ENCODE measurements around the gene SCN11A. TPM values are rescaled to one million over a fixed set of nuclear protein-coding genes. Genes with fewer than 3 reads are reported as not detected.

SCN11A gene
- total RNA-seq, 1 donor from 2014 or later, result not detected

DNA sequence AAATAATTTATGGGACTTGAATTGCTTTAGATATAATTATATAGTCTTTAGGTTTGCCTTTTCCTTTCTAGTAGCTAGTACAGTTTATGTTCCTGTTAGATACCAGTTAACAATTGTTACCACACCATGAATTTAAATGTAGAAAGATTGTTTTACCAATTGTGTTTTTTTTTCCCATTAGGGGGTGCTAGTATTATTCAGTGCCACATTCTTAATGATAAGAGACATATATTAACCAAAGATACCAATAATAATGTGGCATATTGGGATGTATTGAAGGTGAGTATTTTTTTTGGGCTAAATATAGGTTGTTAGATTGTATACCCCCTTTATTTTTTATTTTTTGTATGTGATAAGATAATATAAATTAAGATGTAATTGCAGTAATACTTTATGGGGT is 27.8 kb upstream of the SCN11A start:
- DNase-seq (ENCODE audit: low read depth) (no peak), FAIRE-seq (no peak)
- peaks cover 2% of the 10 kb centered on the region for H3K36me3 ChIP-seq (ENCODE audit: control insufficient read depth, insufficient read depth, low read length)
- TF ChIP-seq, protein P1, sequence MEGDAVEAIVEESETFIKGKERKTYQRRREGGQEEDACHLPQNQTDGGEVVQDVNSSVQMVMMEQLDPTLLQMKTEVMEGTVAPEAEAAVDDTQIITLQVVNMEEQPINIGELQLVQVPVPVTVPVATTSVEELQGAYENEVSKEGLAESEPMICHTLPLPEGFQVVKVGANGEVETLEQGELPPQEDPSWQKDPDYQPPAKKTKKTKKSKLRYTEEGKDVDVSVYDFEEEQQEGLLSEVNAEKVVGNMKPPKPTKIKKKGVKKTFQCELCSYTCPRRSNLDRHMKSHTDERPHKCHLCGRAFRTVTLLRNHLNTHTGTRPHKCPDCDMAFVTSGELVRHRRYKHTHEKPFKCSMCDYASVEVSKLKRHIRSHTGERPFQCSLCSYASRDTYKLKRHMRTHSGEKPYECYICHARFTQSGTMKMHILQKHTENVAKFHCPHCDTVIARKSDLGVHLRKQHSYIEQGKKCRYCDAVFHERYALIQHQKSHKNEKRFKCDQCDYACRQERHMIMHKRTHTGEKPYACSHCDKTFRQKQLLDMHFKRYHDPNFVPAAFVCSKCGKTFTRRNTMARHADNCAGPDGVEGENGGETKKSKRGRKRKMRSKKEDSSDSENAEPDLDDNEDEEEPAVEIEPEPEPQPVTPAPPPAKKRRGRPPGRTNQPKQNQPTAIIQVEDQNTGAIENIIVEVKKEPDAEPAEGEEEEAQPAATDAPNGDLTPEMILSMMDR (IDR thresholded peaks at IDR 0.05; ENCODE audit: insufficient read depth, low read length, severe bottlenecking), result no peak
- H3K4me3 ChIP-seq (ENCODE audit: low read depth, low read length), result no peak overlapping the region
- H3K27me3 ChIP-seq (ENCODE audit: control insufficient read depth, insufficient read depth, low read length), result no peaks in the 10 kb centered on the region

DNA sequence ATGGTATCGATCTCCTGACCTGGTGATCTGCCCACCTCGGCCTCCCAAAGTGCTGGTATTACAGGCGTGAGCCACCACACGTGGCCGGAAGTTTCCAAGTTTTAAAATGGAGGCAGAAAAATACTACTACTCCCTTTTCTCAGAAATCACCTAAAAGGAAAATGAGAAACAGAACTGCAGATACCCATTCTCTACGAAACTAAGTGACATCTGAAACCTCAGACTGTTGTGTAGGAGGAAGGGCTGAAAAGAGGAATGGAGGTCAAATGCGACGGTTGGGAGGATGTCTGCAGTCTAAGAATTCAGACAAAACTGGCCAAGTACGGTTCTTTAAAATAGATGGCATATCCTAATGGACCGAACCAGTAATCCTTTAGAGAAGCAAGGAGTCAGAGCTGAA is 24.2 kb upstream of the SCN11A start:
- Histone ChIP-seq H3K36me3 (ENCODE audit: control insufficient read depth, insufficient read depth, low read length) (peaks cover 4% of the 10 kb centered on the region), H3K4me3 (ENCODE audit: low read depth, low read length) (no peak overlapping the region), H3K27me3 (ENCODE audit: control insufficient read depth, insufficient read depth, low read length) (no peaks in the 10 kb centered on the region)
- FAIRE-seq, result no peak
- TF ChIP-seq, protein P1 (IDR thresholded peaks at IDR 0.05; ENCODE audit: insufficient read depth, low read length, severe bottlenecking), result no peak
- DNase-seq (ENCODE audit: low read depth), result no peak

DNA sequence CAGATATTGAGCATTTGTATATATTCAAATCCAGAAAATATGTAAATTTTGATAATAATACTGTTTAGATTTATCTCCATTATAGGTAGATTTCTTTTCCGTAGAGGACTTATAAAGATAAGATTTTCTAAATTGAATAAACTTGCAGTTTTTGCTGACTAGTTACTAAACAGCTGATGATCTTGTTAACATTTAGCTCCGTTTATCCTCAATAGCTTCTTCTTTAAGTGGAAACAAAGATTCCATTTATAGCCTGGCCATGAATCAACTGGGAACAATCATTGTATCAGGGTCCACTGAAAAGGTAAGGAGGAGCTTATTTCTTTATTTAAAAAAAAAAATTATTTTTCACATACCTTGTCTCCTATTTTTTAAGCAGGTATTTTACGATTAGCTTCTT is 16.8 kb upstream of the SCN11A start:
- DNase-seq (ENCODE audit: low read depth), result no peak
- H3K27me3 ChIP-seq (ENCODE audit: control insufficient read depth, insufficient read depth, low read length), result no peaks in the 10 kb centered on the region
- H3K4me3 ChIP-seq (ENCODE audit: low read depth, low read length), result no peak overlapping the region
- TF ChIP-seq, protein P1 (IDR thresholded peaks at IDR 0.05; ENCODE audit: insufficient read depth, low read length, severe bottlenecking), result no peak
- FAIRE-seq, result no peak
- peaks cover 2% of the 10 kb centered on the region for H3K36me3 ChIP-seq (ENCODE audit: control insufficient read depth, insufficient read depth, low read length)

DNA sequence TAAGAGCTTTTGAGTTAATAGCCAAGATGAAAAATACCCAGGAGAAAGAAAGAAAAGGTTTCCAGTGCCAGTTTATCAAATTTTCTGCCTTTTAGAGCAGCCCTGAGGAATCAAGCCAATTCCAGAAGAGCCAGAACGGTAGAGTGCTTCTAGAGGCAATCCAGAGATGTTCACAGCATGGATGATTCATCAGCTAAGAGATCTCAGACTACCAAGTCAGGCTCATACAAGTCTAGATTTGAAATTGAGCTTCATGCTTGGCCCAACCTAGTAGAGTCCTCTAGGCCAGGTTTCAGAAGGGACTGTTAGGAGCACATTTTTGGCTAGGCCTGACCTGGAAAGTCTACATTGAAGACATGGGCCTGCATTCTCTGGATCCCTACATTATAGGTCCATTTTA is 15.5 kb upstream of the SCN11A start:
- Histone ChIP-seq H3K36me3 (ENCODE audit: control insufficient read depth, insufficient read depth, low read length) (peaks cover 2% of the 10 kb centered on the region), H3K27me3 (ENCODE audit: control insufficient read depth, insufficient read depth, low read length) (no peaks in the 10 kb centered on the region), H3K4me3 (ENCODE audit: low read depth, low read length) (no peak overlapping the region)
- TF ChIP-seq, protein P1 (IDR thresholded peaks at IDR 0.05; ENCODE audit: insufficient read depth, low read length, severe bottlenecking), result peak; percentile 6
- DNase-seq (ENCODE audit: low read depth) (peak; percentile 83), FAIRE-seq (peak; percentile 43)

DNA sequence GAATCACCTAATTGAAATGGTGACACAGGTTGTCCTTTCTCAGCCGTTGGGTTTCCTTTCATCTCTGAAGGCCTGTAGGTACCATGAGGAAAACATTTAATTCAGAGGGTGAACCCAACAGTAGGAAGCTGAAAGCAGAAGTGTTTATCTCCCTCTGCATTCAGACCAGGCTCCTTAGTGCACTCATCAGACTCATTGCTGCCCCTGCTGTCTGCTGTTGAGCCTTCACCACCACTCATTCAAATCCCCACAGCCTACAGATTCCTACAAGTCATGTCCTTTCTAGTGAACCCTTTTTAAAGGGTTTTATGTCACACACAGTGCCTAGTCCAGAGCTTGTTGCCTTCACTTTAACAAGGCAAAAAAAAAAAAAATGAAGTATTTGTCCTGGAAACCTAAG is 13.5 kb upstream of the SCN11A start:
- FAIRE-seq, result no peak
- TF ChIP-seq, protein P1 (IDR thresholded peaks at IDR 0.05; ENCODE audit: insufficient read depth, low read length, severe bottlenecking), result peak; percentile 57

DNA sequence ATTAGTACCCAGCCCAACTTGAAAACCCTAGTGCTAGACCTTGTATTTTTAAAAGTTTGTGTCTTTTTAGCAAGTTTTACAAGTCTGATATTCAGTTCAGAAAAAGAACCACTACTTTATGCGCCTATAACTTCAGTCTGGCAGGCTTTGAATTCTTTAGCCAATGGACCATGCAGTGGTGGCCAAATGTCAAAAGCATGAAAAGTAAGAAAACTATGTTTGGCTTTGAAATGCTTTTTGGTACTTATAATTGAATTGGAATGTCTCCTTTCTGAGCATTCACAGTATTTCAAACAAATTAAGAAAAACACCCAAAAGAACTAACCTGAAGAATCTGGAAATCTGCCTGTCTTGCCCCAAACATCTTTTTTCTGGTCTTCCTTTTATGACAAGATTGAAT is 12.9 kb upstream of the SCN11A start:
- DNase-seq (ENCODE audit: low read depth) (no peak), FAIRE-seq (no peak)
- no peaks in the 10 kb centered on the region for H3K27me3 ChIP-seq (ENCODE audit: control insufficient read depth, insufficient read depth, low read length)
- H3K36me3 ChIP-seq (ENCODE audit: control insufficient read depth, insufficient read depth, low read length), result peaks cover 2% of the 10 kb centered on the region
- TF ChIP-seq, protein P1 (IDR thresholded peaks at IDR 0.05; ENCODE audit: insufficient read depth, low read length, severe bottlenecking), result no peak
- no peak overlapping the region for H3K4me3 ChIP-seq (ENCODE audit: low read depth, low read length)

More for the DNA sequence above, 13.5 kb upstream of the SCN11A start:
- Histone ChIP-seq H3K27me3 (ENCODE audit: control insufficient read depth, insufficient read depth, low read length) (no peaks in the 10 kb centered on the region), H3K4me3 (ENCODE audit: low read depth, low read length) (no peak overlapping the region), H3K36me3 (ENCODE audit: control insufficient read depth, insufficient read depth, low read length) (peaks cover 2% of the 10 kb centered on the region)
- peak; percentile 52 for DNase-seq (ENCODE audit: low read depth)

Data from bronchial epithelial cell (primary cell).